ENCODE data around the gene UBR3. TPM values are rescaled to one million over a fixed set of nuclear protein-coding genes. Genes with fewer than 3 reads are reported as not detected.

The UBR3 gene
- total and polyA plus RNA-seq, 2 of the 4 experiments (the other 2 are of a cell fraction), result 10.0 to 33.9 TPM

DNA sequence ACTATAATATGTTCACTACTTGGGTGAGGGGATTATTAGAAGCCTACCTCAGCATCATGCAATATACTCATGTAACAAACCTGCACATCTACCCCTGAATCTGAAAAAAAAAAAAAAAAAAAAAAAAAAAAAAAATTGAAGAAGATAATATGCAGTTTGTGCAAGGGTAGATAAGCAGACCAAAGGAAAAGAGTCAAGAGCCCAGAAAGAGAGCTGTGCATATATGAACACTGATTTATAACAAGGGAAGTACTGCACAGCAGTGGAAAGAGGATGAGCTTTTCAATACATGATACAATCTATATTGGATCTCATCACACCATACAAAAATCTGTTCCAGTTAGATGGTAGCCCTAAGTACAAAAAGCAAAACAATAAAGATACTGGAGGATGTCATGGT is 268.1 kb downstream of the UBR3 start:
- ATAC-seq (ENCODE audit: low read depth) (no peak), DNase-seq (no peak)
- Histone ChIP-seq H4K5ac (ENCODE audit: low read depth, low read length) (no peak overlapping the region), H2BK120ac (ENCODE audit: low read depth, low read length) (no peak overlapping the region), H4K8ac (ENCODE audit: low read depth in 2 of 2, low read length in 2 of 2) (no peak overlapping the region), H2BK20ac (ENCODE audit: low read depth, low read length) (no peak overlapping the region), H3K4ac (ENCODE audit: low read depth, low read length) (no peak overlapping the region), H3K79me1 (ENCODE audit: low read depth in 1 of 2, low read length in 2 of 2) (no peaks in the 10 kb centered on the region), H3K14ac (replicated peaks; ENCODE audit: low read depth, low read length) (no peak overlapping the region), H3K9me1 (ENCODE audit: insufficient read depth, low read length) (no peaks in the 10 kb centered on the region), H3K4me3 (ENCODE audit: insufficient read depth, low read depth, low read length) (no peak overlapping the region), H4K20me1 (ENCODE audit: insufficient read depth, low read length) (no peaks in the 10 kb centered on the region), H3K4me2 (ENCODE audit: low read depth, low read length) (no peak overlapping the region), H3K36me3 (ENCODE audit: control insufficient read depth, insufficient read depth, low read length) (no peaks in the 10 kb centered on the region), H3K18ac (ENCODE audit: low read depth, low read length) (no peak overlapping the region), H3K9me3 (ENCODE audit: control insufficient read depth, insufficient read depth, low read length) (peaks cover 4% of the 10 kb centered on the region; the same call in 1 of the 2 replicates), H3K9ac (ENCODE audit: low read depth, low read length) (no peak overlapping the region), H3K27me3 (ENCODE audit: control insufficient read depth, insufficient read depth, low read length) (no peaks in the 10 kb centered on the region), H3K56ac (ENCODE audit: extremely low read depth, insufficient read depth, low read length) (no peak overlapping the region), H2AK5ac (ENCODE audit: low read depth, low read length) (no peak overlapping the region), H2AK9ac (replicated peaks; ENCODE audit: low read depth, low read length, poor library complexity) (no peak overlapping the region), H3K4me1 (ENCODE audit: control insufficient read depth, insufficient read depth, low read length) (no peaks in the 10 kb centered on the region), H2BK15ac (ENCODE audit: low read depth, low read length) (no peak overlapping the region), H3K23ac (ENCODE audit: low read depth, low read length) (no peak overlapping the region), H4K91ac (ENCODE audit: insufficient read depth, low read depth, low read length) (no peak overlapping the region), H3K27ac (ENCODE audit: insufficient read depth, low read length) (no peak overlapping the region), H2AFZ (replicated peaks; ENCODE audit: low read length, poor library complexity) (no peak overlapping the region), H2BK5ac (ENCODE audit: low read depth, low read length, poor library complexity, severe bottlenecking) (no peak overlapping the region)
- dilution Hi-C loops (cut with HindIII; ENCODE audit: low sequenced_read_pairs, unreplicated experiment) (no loop called here), intact Hi-C loops (cut with micrococcal nuclease) (no loop called here), in situ Hi-C loops (cut with MboI; ENCODE audit: low sequenced_read_pairs) (no loop called here)
- TF ChIP-seq FOS (IDR thresholded peaks at IDR 0.05; ENCODE audit: low read depth, low read length) (no peak), CEBPB (IDR thresholded peaks at IDR 0.05; ENCODE audit: low read depth, low read length) (no peak), RCOR1 (IDR thresholded peaks at IDR 0.05; ENCODE audit: insufficient replicate concordance, low read length) (no peak), MXI1 (IDR thresholded peaks at IDR 0.05; ENCODE audit: borderline replicate concordance, low read depth, low read length) (no peak)
- ChIA-PET POLR2A (ENCODE audit: unreplicated experiment) (no interaction called here), CTCF (no interaction called here)
- BruUV-seq (replicated peaks), result no TSS peak
